Colonic mucosa (tissue), 4 donors: Measurements from ENCODE around the gene RHOBTB1. TPM values are rescaled to one million over a fixed set of nuclear protein-coding genes. Genes with fewer than 3 reads are reported as not detected.

ENCODE experiments used
- DNase-seq: peaks from one replicate; pipeline ENCODE4 v3.0.0-alpha.2; 2020
- H3K27ac ChIP-seq: fragments of 200-600 bp; one replicate; pipeline ENCODE4 v1.8.0; 2021
- H3K27me3 ChIP-seq: fragments of 200-600 bp; one replicate; pipeline ENCODE4 v1.8.0; 2021
- H3K36me3 ChIP-seq: fragments of 200-600 bp; one replicate; pipeline ENCODE4 v1.8.0; 2021
- H3K4me1 ChIP-seq: fragments of 200-600 bp; one replicate; pipeline ENCODE4 v1.8.0; 2021; ENCODE audit warnings: mild to moderate bottlenecking
- H3K4me3 ChIP-seq: fragments of 200-600 bp; one replicate; pipeline ENCODE4 v1.8.0; 2021
- H3K9ac ChIP-seq, 2 donors: one replicate each; pipeline ENCODE4 v1.7.0; 2013; ENCODE audit warnings: control low read depth in 2 of 2, low read depth in 2 of 2, low read length in 2 of 2
- H3K9me3 ChIP-seq: fragments of 200-600 bp; one replicate; pipeline ENCODE4 v1.8.0; 2021
- intact Hi-C: fragments of 100-400 bp; cut with DNase I; formaldehyde crosslinking; loops from one replicate; pipeline ENCODE4 v1.14.1; 2022
- total RNA-seq, 2 donors: library from RNA; stranded (reverse); fragmentation: NEBNext Ultra II Directional in 1 of 2; extraction: Animal tissue kit (Norgen Biotek cat#: 25700) in 1 of 2; gene quantifications; one replicate each; pipeline ENCODE4 v1.2.1, GENCODE V29; 2021
- TF ChIP-seq, protein P1 (sequence below): fragments of 200-600 bp; IDR thresholded peaks from one replicate; pipeline ENCODE4 v1.8.0; 2022; ENCODE audit warnings: antibody characterized with exemption, mild to moderate bottlenecking
- donor health status: healthy.
- donor health status: DM: no; HTN: no; CAD: no.
- donor health status: DM: no; HTN: no; CAD: no.

Gene RHOBTB1
- total RNA-seq, 2 donors from 2014 or later, result 2.5 to 4.9 TPM

DNA sequence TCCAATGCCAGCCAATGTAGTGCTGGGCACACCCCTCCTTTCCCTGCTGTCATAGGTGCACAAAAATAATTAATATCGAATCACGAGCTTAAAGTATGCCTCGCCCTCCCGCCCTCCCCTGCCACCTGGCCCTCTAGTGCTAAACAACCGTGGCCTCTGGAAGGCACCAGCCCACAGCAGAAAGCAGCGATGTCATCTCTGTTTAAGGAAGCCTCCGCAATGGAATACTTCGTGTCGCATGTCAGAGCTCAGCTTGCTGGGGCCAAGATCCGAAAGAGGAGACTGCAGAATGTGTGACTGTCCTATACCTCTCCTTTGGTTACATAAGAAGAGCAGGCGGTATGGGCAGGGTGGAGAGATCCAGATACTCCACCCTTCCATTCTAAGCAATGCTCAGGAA lies 71.5 kb downstream of the RHOBTB1 start:
- TF ChIP-seq, protein P1, sequence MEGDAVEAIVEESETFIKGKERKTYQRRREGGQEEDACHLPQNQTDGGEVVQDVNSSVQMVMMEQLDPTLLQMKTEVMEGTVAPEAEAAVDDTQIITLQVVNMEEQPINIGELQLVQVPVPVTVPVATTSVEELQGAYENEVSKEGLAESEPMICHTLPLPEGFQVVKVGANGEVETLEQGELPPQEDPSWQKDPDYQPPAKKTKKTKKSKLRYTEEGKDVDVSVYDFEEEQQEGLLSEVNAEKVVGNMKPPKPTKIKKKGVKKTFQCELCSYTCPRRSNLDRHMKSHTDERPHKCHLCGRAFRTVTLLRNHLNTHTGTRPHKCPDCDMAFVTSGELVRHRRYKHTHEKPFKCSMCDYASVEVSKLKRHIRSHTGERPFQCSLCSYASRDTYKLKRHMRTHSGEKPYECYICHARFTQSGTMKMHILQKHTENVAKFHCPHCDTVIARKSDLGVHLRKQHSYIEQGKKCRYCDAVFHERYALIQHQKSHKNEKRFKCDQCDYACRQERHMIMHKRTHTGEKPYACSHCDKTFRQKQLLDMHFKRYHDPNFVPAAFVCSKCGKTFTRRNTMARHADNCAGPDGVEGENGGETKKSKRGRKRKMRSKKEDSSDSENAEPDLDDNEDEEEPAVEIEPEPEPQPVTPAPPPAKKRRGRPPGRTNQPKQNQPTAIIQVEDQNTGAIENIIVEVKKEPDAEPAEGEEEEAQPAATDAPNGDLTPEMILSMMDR, result no peak
- no peaks in the 10 kb centered on the region for H3K4me1 ChIP-seq
- H3K9ac ChIP-seq, result no peak overlapping the region
- DNase-seq, result no peak
- H3K9me3 ChIP-seq, result no peaks in the 10 kb centered on the region
- no peak overlapping the region for H3K4me3 ChIP-seq
- no peaks in the 10 kb centered on the region for H3K27me3 ChIP-seq
- H3K27ac ChIP-seq, result no peak overlapping the region
- intact Hi-C loops, result no loop called here
- H3K36me3 ChIP-seq, result no peaks in the 10 kb centered on the region

DNA sequence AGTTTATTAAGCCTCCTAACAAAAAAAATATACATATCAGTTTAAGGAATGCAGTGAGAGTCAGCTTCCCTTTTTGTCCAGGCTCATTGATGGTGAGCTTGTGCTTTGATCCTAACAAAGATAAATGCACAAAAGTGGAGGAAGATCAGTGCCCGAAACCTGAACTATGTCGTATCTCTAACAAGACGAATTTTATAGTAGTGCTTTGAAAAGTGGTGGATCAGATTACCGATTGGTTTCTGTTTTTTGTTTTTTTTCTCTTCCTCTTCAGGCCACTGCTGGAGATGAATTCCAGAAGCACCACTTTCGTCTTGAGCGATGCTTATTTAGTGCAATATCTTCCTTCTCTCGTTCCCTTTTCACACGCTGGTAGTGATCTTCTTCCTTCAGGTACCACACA lies 72.8 kb downstream of the RHOBTB1 start:
- no peak overlapping the region for H3K4me3 ChIP-seq
- no peaks in the 10 kb centered on the region for H3K27me3 ChIP-seq
- H3K27ac ChIP-seq, result no peak overlapping the region
- TF ChIP-seq, protein P1, result no peak
- no peaks in the 10 kb centered on the region for H3K36me3 ChIP-seq
- intact Hi-C loops, result no loop called here
- DNase-seq, result no peak
- no peak overlapping the region for H3K9ac ChIP-seq
- H3K9me3 ChIP-seq, result no peaks in the 10 kb centered on the region
- H3K4me1 ChIP-seq, result no peaks in the 10 kb centered on the region

DNA sequence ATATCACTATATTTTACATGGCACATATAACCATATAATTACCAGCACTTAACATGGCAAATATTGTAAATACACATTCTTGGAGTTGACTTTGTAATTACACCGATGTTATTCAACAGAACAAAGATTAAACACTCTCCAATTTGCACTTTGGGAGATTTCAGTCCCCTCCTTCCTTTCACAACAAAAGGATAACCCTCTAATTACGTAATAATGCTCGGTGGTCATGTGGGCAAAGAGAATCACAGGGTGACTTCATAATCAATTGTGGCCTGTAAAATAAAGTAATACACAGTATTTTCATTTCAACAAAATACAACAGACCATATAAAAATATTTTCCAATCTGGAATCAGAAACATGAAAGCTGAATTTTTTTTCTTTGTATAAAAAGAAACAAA lies 73.2 kb downstream of the RHOBTB1 start:
- H3K9me3 ChIP-seq, result no peaks in the 10 kb centered on the region
- H3K4me1 ChIP-seq, result no peaks in the 10 kb centered on the region
- TF ChIP-seq, protein P1, result no peak
- no peaks in the 10 kb centered on the region for H3K36me3 ChIP-seq
- DNase-seq, result no peak
- intact Hi-C loops, result no loop called here
- no peak overlapping the region for H3K9ac ChIP-seq
- no peak overlapping the region for H3K27ac ChIP-seq
- no peak overlapping the region for H3K4me3 ChIP-seq
- H3K27me3 ChIP-seq, result no peaks in the 10 kb centered on the region

DNA sequence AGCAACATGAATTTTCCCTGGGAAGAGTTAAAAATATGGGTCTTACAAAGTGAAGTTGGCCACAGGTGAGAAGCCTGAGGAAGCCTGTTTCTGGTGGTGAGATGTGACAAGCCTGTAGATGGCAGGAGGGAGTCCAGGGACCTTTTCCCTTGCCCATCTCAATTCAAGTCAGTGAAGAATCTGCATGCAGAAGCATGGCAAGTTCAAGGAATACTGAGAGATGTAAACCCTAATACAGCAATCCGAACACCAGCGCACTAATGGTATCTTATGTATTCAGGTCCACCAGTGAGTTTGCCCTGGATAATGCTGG lies 73.6 kb downstream of the RHOBTB1 start:
- no peak overlapping the region for H3K27ac ChIP-seq
- no peaks in the 10 kb centered on the region for H3K36me3 ChIP-seq
- no peak overlapping the region for H3K4me3 ChIP-seq
- no peaks in the 10 kb centered on the region for H3K9me3 ChIP-seq
- H3K9ac ChIP-seq, result no peak overlapping the region
- H3K27me3 ChIP-seq, result no peaks in the 10 kb centered on the region
- H3K4me1 ChIP-seq, result no peaks in the 10 kb centered on the region
- intact Hi-C loops, result no loop called here
- DNase-seq, result no peak
- TF ChIP-seq, protein P1, result no peak

DNA sequence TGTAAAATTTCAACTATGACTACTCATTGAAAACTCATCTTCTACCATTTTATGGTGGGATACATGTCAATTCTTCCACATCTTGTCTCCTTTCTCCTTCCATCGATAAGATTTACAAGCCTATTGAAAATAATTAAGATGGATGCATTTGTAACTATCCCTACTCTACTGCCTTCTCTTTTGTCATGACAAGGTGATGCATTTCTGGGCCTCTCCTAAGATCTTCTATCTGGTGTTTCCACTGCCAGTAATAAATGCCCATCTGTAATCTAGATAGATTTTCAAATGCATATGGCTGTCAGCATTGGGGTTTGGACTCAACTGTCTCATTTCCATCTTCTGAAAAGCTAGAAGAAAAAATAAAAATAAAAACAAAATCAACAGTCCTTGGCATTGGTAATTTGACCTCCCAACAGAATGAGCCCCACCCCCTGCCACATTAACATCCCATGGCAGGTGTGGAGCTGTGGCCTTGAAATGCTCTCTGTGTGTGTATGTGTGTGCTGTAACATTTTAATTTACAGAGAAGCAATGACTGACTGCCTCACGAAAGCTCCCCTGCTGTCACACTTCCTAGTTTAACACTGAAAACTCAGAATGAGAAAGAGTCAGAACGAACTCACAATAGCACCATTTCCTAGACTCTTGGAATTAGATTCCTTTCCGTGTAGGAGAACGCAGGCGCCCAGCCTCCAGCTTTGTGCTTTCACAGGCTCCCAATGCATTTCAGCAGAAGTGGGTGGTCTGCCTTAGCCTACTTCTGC lies 74.2 kb downstream of the RHOBTB1 start:
- Histone ChIP-seq H3K27ac (no peak overlapping the region), H3K27me3 (no peaks in the 10 kb centered on the region), H3K9me3 (no peaks in the 10 kb centered on the region), H3K4me1 (no peaks in the 10 kb centered on the region), H3K36me3 (no peaks in the 10 kb centered on the region), H3K4me3 (no peak overlapping the region), H3K9ac (no peak overlapping the region)
- no peak for DNase-seq
- intact Hi-C loops, result no loop called here
- TF ChIP-seq, protein P1, result no peak
